ENCODE data around the gene NQO2. TPM values are rescaled to one million over a fixed set of nuclear protein-coding genes. Genes with fewer than 3 reads are reported as not detected.
A peak's percentile ranks its signal among the peaks of the same experiment; 100 is the strongest.
"Not testable (repeated sequence)": the region's sequence is repeated elsewhere in the genome, so short reads cannot be mapped to it uniquely, and the experiment has no call there.

NQO2 gene
- total RNA-seq, 1 donor from 2014 or later, result 7.1 TPM

DNA sequence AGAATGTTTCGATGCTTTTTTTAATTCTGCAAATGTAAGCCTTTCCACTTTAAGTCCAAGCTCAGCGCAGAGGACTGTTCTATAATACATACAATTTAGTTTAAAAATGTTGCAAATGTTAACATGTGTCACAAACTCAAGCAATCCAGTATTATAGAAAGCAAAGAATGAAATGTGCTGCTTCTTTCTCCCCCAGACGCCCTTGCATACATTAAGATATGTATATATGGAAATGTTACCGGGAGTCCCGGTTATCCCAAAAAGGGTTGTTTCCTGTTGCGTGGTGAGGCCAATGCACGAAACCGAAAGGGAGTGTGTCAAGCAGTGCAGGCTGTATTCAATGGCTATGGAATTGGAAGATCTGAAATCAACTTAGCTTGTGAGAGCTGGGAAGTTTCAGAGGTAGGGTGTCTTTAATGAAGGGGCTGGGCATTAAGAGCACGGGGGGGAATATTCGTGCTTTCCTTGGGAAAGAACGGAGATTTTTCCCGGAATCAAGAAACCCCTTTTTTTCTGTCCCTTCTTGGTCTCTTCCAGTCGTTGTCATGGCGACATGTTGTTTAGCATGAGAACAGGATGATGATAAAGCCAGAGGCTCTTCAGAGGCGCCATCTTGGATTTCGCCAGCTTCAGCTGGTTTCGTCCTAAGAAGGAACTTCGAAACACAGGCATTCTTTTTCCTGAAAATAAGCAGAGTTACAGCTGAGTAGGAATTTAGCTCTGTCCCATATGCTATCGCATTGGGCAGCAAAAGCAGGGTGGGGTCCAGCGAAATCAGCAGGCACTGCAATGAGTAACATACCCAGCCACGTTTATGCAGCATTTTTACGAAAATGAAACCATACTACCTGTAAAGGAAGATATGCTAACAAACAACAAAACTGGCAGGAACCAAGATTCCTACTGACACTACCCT, 10.1 kb upstream of the NQO2 start:
- DNase-seq, result peak; percentile 99

DNA sequence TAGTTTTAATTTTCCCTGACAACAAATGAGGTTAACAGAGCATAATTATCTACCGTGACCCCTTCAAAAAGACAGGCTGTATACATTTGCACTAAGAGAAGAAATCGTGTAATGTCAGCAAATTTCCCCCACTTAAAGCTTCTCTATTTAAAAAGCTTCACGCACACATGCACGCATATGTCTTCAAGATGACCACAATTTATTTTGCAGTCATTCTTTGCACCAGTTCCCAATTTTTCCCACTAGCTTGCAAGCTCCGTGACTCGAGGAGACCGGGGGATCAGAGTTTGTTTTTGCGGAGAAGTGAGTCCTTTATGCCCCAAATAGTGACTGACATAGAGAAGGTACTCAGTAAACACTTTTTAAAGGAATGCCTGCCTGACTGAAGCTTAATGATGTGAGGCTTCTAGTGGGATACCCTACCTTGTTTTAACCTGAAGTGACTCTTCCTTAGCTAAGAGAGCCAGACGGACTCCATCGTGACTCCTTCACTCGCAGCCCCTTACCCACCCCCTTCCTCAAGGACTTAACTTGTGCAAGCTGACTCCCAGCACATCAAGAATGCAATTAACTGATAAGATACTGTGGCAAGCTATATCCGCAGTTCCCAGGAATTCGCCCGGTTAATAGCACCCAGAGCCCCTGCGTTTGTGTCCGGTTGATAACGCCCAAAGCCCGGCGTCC, 9.3 kb upstream of the NQO2 start:
- peak; percentile 69 for DNase-seq

DNA sequence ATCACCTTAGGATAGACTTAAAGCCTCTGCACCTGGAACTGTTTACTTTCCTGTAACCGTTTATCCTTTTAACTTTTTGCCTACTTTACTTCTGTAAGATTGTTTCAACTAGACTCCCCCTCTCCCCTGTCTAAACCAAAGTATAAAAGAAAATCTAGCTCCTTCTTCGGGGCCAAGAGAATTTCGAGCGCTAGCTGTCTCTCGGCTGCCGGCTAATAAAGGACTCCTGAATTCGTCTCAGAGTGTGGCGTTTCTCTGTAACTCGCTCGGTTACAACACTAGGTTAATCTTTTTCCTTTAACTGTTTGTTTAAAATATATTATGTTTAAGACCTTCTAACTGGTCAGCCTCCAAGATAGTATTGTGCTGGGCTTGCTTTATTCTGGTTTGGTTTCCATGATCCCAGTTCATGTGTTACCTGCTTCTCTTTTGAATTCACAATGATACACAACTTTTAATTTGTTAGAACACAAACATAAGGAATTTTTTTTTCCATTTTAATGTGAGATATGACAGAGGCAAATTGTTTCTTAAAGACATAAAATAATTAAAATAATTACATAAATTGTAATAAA, 8.7 kb upstream of the NQO2 start:
- DNase-seq, result peak; percentile 55

DNA sequence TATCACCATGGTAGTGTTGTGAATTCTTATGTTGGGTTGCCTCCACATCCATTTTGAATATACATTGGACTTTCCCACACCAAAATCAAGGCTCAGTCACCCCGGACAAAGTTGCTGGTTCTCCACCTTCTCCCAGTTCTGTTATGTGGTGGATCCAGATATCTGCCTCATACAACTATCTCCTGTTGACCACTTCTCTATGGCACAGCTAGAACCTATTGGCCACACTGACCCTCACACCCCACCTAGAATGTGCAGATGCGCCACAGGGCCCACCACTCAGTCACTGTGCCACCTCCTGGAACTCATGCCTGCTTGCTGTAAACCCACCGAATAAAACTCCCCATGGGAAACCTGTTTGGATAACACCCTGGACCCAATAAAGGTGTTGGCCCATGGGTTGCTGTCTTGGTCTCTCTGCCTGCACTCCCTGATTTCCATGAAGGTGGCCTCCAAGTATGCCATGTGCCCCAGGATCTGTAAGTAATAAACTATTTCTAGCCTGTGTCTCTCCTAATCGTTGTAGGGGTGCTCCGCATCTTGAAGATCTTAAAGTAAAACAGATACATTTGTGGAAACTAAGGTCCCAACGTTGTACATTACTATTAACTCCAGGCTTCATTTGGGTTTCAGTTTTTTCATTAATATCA, 7.2 kb upstream of the NQO2 start:
- DNase-seq, result no peak

DNA sequence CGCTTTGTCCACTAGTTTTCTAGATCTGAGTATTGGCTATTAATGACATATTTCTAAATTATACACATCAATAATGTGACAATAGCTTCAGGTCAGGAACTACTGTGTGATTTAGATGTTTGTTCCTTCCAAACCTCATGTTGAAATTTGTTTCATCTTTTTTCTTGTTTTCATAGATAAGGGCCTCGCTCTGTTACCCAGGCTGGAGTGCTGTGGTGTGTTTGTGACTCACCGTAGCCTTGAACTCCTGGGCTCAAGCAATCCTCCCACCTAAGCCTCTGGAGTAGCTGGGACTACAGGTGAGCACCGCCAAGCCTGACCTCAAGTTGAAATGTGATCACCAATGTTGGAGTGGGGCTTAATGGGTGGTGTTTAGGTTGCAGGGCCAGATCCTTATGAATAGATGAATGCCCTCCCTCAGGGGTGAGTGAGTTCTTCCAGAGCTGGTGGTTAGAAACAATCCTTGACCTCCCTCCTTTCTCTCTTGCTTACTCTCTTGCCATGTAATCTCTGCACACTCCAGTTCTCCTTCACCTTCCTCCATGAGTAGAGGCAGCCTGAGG, 5.9 kb upstream of the NQO2 start:
- no peak for DNase-seq

DNA sequence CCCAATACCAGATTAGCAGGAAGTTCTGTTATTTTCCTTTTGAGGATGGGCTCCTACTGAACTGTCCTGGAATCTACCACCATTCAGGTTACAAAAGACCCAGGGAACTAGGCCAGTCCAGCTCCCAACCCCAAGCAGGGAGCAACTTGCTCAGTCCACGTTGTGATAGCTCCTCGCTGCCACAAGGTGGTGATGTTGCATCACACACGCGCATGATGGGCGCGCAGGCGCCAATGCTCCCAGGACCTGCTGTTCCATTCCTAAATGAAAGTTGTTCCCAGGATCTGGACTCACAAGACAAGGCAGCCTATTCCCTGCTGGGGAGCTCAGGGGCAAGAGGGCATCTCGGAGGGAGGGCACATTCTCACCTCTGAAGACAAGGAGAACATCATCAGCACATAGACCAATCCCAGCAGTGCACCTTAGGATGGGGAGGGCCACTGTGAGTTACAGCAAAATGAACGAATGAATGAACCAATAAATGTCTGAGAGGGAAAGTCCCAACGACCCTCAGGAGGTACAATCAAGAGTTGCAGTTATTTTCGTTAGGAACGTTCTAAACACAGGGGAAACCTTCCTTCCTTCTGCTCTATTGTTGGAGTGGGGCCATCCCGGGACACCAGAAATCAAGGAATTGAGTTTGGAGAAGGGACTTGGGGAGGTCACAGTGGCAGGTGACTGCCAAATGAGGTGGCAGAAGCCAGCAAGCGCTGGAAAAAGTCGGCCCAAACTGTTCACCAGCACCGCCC, 1.3 kb upstream of the NQO2 start:
- peak; percentile 44 for DNase-seq

DNA sequence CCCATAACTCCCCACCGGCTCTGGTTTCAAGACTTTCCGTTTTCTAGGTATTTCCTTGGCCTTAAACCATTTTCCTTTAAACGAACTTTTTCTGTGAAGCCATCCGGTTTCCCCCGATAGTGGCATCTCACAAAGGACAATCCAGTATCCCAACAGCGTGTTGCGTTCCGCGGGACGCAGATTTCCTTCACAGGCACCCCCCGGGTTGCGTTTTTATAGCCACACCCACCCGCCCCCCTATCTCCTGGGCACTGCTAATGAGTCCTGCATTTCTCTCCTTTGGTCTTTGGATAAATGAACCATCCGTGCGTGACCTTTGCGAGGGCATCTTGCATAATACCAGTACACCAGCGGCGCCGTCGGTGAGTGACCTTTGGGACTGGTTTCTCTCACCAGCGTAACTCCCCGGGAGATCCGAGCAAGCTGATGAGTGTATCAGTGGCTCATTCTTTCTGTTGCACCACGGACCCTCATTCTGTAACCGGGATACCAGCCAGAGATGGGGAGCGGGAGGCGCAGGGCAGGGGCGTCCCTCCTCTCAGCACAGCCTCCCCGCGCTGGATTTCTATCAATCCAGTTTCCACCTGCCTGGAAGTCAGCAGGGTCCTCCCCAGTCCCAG, 586 bp upstream of the NQO2 start:
- no peak for DNase-seq

DNA sequence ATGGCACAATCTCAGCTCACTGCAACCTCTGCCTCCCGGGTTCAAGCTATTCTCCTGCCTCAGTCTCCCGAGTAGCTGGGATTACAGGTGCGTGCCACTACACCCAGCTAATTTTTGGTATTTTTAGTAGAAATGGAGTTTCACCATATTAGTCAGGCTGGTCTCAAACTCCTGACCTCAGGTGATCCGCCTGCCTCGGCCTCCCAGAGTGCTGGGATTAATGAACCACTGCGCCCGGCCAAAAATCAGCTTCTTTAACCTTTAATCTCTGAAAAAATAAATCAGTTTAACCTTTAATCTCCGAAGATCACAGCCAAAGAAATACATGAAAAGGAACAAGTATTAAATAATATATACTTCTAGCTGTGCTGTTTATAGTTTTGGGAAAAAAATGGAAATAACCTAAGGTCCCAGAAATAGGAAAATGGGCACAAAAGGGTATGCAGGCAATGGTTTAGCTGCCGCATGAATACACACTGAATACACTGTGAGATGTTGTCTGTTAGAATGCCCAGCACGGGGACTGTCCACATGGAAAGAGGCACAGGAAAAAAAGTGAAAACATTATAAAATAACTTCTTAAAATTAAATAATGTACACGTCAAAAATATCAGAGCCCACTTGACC, 1.6 kb downstream of the NQO2 start:
- no peak for DNase-seq

DNA sequence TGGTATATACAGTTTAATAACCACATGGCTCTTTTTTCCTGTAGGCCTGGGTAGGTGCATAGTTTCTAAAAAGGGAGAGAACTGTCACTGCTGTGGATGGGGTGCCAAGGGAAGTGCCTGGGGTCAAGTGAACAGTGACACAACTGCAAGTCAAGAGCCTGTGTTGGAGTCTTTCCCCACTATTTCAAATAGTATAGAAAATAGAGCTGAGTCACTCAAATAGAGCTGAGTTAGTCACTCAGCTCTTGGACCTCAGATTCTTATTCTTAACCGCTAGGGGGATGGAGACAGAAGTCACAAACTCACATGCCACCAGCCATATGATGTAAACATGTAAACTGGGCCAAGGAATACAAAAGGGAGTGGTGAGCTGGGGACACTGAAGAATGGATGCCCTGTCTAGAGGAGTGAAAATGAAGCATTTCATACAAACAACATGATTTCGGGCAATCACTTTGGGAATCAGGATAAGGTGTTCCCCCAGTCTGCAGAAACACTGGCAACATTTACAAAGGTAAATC, 2.1 kb downstream of the NQO2 start:
- DNase-seq, result peak; percentile 43

DNA sequence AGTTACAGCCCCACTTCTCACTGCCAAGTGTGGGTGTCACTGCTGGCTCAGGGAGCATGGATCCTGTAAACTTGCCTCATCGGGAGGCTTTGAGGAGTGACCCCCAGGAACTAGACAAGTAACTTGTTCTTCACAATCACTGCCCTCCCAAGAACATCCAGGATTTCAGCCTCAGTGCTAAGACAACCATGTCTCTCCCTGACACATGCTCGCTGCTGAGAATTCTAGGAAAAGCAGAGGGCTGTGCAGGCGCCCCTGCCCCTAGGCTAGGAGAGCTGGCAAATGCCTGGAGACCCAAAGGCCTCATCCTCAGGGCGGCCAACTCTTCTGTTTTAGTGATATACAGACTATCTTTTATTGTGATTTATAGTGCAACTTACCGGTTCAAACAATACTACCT, 3.5 kb downstream of the NQO2 start:
- not testable (repeated sequence) for DNase-seq

DNA sequence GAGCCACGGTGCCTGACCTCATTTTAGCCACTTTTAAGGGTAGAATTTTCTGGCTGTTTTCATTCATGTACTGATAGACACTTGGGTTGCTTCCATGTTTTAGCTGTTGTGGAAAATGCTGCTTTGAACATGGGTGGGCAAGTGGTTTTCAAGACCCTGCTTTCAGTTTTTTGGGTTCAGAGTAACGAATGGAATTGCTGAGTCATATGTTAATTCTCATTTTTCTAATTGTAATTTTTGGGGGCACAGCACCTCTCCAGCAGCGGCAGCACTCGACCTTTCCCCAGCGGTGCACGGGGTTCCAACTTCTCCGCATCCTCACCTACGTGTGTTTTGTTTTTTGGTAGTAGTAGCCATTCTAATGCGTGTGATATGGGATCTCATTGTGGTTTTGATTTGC, 5.4 kb downstream of the NQO2 start:
- no peak for DNase-seq

DNA sequence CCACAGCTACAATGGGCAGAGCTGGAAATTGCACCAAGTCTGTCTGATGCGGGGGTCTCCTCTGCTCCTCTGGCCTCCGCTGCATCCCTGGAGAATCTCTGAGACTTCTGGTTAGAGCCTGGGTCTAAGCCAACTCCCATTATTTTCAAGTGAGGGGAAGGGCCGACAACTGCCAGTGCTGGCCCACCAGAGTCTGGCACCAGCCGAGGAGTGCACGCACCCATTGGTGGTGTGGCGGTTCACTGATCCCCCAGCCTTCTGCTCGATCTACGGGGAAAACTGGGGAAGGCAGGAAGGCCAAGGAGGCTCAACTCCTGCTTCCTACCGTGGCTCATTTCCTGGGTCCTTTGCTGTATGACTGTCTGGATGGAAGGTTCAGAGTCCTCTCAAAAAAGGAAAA, 6.2 kb downstream of the NQO2 start:
- no peak for DNase-seq

DNA sequence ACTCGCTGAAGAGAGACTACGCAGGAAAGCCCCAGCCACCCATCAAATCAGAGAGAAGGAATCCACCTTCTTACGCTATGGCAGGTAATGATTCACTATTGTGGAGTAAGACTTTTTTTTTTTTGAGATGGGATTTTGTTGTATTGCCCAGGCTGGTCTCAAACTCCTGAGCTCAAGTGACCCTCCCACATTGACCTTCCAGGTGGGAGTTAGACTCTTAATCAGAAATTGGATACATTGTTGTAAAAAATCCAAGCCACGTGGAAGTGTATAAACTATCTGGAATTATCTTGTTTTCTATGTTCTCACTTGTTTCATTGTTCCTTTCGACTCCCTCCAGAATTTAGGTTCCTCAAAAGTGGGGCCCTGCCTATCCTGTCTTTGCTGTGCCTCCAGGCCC, 6.8 kb downstream of the NQO2 start:
- no peak for DNase-seq

DNA sequence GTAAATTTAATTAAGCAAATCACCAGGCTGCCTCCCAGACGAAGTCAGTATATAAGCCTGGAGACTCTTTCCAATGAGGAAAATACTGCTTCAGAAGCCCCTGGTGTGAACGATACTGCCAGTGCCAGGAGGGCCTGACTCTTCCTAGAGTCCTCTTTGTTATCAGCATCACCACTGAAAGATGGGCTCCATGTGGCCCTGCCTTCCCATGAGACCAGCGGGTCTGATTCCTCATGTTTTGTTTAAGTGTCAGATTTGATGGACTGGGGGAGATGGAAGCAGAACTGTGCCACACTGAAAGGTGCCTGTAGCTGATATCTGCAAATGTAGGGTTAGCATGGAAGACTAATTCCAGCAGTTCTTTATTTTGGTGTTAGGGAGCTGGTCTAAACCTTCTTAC, 7.9 kb downstream of the NQO2 start:
- DNase-seq, result no peak

DNA sequence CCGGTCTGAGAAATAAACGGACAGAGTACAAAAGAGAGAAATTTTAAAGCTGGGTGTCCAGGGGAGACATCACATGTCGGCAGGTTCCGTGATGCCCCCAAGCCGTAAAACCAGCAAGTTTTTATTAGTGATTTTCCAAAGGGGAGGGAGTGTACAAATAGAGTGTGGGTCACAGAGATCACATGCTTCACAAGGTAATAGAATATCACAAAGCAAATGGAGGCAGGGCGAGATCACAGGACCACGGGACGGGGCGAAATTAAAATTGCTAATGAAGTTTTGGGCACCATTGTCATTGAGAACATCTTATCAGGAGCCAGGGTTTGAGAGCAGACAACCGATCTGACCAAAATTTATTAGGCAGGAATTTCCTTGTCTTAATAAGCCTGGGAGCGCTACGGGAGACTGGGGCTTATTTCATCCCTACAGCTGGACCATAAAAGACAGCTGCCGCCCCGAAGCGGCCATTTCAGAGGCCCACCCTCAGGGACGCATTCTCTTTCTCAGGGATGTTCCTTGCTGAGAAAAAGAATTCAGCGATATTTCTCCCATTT, 9.1 kb downstream of the NQO2 start:
- not testable (repeated sequence) for DNase-seq

DNA sequence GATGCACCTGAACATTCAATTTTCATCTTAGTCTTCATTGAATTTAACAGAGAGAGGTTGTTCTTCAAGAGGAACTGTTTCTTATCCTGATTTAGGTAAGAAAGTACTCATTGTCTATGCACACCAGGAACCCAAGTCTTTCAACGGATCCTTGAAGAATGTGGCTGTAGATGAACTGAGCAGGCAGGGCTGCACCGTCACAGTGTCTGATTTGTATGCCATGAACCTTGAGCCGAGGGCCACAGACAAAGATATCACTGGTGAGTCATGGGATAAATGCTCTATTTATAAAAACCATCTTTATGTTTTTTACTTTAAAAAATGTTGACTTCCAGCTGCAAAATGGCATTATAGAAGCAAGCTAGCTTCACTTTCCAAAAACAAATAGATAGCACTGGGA, 10.2 kb downstream of the NQO2 start:
- DNase-seq, result no peak

DNA sequence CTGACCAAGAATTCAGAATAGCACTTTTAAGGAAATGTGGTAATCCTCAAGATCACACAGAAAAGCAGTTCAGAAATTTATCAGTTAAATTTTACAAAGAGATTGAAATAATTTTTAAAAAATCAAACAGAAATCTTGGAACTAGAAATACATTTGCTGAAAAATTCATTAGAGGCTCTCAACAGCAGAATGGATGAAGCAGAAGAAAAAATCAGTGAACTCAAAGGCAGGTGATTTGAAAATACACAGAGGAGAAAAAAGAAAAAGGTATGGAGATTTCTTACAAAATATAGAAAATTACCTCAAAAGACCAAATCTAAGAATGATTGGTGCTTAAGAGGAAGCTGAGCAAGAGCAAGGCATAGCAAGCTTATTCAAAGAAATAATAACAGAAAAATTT, 11.5 kb downstream of the NQO2 start:
- DNase-seq, result no peak

DNA sequence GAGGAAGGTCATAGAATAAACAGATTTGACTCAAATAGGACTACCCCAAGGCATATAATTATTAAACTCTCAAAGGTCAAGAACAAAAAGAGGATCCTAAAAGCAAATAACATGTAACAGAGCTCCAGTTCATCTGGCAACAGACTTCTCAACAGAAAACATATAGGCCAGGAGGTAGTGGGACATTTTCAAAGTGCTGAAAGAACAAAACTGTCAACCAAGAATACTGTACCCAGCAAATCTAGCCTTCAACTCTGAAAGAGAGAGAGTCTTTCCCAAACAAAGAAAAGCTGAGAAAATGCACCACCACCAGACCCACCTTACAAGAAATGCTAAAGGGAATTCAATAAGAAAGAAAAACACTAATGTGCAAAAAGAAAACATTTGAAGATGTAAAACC, 11.9 kb downstream of the NQO2 start:
- DNase-seq, result no peak

DNA sequence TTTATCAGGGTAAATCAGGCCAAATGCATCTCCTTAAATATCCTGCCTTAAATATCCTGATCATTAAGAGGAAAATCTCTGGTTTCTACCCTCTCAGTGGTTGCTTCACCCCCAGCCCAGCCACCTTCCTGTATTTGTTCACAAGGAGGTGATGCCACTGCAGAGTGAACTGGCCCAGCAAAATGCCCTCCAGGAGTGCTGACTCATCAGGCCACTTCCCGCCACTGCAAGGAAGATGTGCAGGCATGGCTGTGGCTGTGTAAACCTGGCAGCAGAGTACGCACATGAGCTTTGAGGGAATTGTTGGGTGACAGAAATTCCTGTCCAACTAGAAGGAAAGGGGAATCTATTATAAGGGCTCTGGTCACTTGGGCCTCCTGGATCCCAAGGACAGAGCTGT, 13.8 kb downstream of the NQO2 start:
- no peak for DNase-seq
